Trophoblast cell (in vitro differentiated cells and primary cell): ENCODE data around the gene TCF12.

Source experiments
- DNase-seq, 2 donors: peaks; one replicate each; pipeline ENCODE4 v3.0.0-alpha.2; 2016
- H2AFZ ChIP-seq: 2 replicates; pipeline ENCODE4 v1.6.1; 2013; ENCODE audit warnings: low read length, moderate library complexity, mild to moderate bottlenecking; ENCODE audit not compliant: insufficient read depth, poor library complexity
- H2AK5ac ChIP-seq: 2 replicates; pipeline ENCODE4 v1.6.1; 2013; ENCODE audit warnings: mild to moderate bottlenecking, low read length
- H2BK120ac ChIP-seq: 2 replicates; pipeline ENCODE4 v1.6.1; 2013; ENCODE audit warnings: low read length, mild to moderate bottlenecking, moderate library complexity; ENCODE audit not compliant: insufficient read depth, poor library complexity
- H2BK12ac ChIP-seq: 2 replicates; pipeline ENCODE4 v1.6.1; 2013; ENCODE audit warnings: mild to moderate bottlenecking, low read length, moderate library complexity
- H2BK5ac ChIP-seq: 2 replicates; pipeline ENCODE4 v1.6.1; 2013; ENCODE audit warnings: low read length, low read depth, moderate library complexity, mild to moderate bottlenecking; ENCODE audit not compliant: poor library complexity
- H3K14ac ChIP-seq: 2 replicates; pipeline ENCODE4 v1.6.1; 2013; ENCODE audit warnings: mild to moderate bottlenecking, low read length
- H3K18ac ChIP-seq: 2 replicates; pipeline ENCODE4 v1.6.1; 2013; ENCODE audit warnings: mild to moderate bottlenecking, low read length
- H3K23ac ChIP-seq: 2 replicates; pipeline ENCODE4 v1.6.1; 2013; ENCODE audit warnings: low read length
- H3K27ac ChIP-seq: 2 replicates; pipeline ENCODE4 v1.5.1; 2013; ENCODE audit warnings: low read depth, mild to moderate bottlenecking, inconsistent platforms, low read length, moderate library complexity
- H3K27me3 ChIP-seq: 2 replicates; pipeline ENCODE4 v1.6.1; 2013; ENCODE audit warnings: inconsistent platforms, mild to moderate bottlenecking, low read length, moderate library complexity; ENCODE audit not compliant: insufficient read depth
- H3K36me3 ChIP-seq, 2 experiments: 1 replicate in 1 of 2; 2 replicates in 1 of 2; pipeline ENCODE4 v1.6.1; 2013; ENCODE audit warnings: low read length in 2 of 2, mild to moderate bottlenecking in 2 of 2, moderate library complexity in 1 of 2; ENCODE audit not compliant: insufficient read depth in 2 of 2, control insufficient read depth in 1 of 2
- H3K4ac ChIP-seq: 2 replicates; pipeline ENCODE4 v1.6.1; 2013; ENCODE audit warnings: low read depth, mild to moderate bottlenecking, low read length, moderate library complexity
- H3K4me1 ChIP-seq, 2 experiments: 1 replicate in 1 of 2; 2 replicates in 1 of 2; pipeline ENCODE4 v1.6.1; 2013; ENCODE audit warnings: low read length in 2 of 2, mild to moderate bottlenecking in 2 of 2, moderate library complexity in 1 of 2; ENCODE audit not compliant: insufficient read depth in 2 of 2, control insufficient read depth in 1 of 2
- H3K4me2 ChIP-seq: 2 replicates; pipeline ENCODE4 v1.6.1; 2013; ENCODE audit warnings: inconsistent platforms, mild to moderate bottlenecking, low read length, moderate library complexity
- H3K4me3 ChIP-seq: 2 replicates; pipeline ENCODE4 v1.5.1; 2013; ENCODE audit warnings: mild to moderate bottlenecking, low read depth, low read length, inconsistent platforms
- H3K79me1 ChIP-seq: one replicate; pipeline ENCODE4 v1.6.1; 2013; ENCODE audit warnings: low read length
- H3K79me2 ChIP-seq: 2 replicates; pipeline ENCODE4 v1.6.1; 2013; ENCODE audit warnings: low read length, mild to moderate bottlenecking; ENCODE audit not compliant: control insufficient read depth, insufficient read depth, poor library complexity
- H3K9ac ChIP-seq: 2 replicates; pipeline ENCODE4 v1.6.1; 2013; ENCODE audit warnings: mild to moderate bottlenecking, low read length
- H3K9me3 ChIP-seq: 2 replicates; pipeline ENCODE4 v1.6.1; 2013; ENCODE audit warnings: low read depth, mild to moderate bottlenecking, control low read depth, inconsistent platforms, low read length; ENCODE audit not compliant: insufficient read depth
- H4K12ac ChIP-seq: 2 replicates; pipeline ENCODE4 v1.6.1; 2013; ENCODE audit warnings: low read depth, mild to moderate bottlenecking, low read length, moderate library complexity
- H4K8ac ChIP-seq: 2 replicates; pipeline ENCODE4 v1.6.1; 2013; ENCODE audit warnings: low read depth, mild to moderate bottlenecking, low read length, moderate library complexity
- H4K91ac ChIP-seq: one replicate; pipeline ENCODE4 v1.6.1; 2013; ENCODE audit warnings: low read depth, mild to moderate bottlenecking, low read length, moderate library complexity
- WGBS: extraction: QIAGEN DNeasy Blood & Tissue Kit; methylation state at CpG from one replicate; pipeline ENCODE4 v1.1.7; 2013; ENCODE audit warnings: missing lambda C conversion rate; ENCODE audit not compliant: insufficient read length, insufficient coverage; ENCODE audit errors: extremely low coverage; 5-methylcytosine and 5-hydroxymethylcytosine counted together

Gene TCF12

DNA sequence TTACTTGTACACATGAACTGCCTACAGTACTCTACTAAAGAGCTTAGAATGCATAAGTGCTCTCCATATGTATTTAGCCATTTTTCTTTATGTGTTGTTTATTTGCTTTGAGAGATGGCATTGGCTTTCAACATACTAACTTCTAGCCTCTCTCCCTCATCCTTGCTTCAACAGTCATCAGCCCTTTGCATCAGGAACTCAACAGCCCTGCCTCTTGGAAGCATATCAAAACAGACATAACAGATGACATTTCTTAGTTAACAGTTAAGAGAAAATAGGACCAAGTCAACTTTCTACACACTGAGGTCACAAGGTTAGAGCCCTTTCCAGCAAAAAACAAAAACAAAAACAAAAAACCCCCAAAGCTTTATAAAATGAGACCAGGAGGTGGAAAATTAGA is 145.6 kb downstream of the TCF12 start:
- Histone ChIP-seq H4K8ac (no peak overlapping the region), H2BK12ac (no peak overlapping the region), H3K36me3 (peaks cover 0 to 3% of the 10 kb centered on the region in 2 experiments), H3K4ac (no peak overlapping the region), H4K91ac (no peak overlapping the region), H3K4me3 (no peak overlapping the region), H3K79me2 (no peaks in the 10 kb centered on the region), H3K18ac (no peak overlapping the region), H2BK5ac (no peak overlapping the region), H2AK5ac (no peak overlapping the region), H3K27me3 (no peaks in the 10 kb centered on the region), H3K9ac (no peak overlapping the region), H3K14ac (no peak overlapping the region), H3K79me1 (peaks cover 3% of the 10 kb centered on the region), H3K4me1 (peaks cover 0 to 7% of the 10 kb centered on the region in 2 experiments), H3K27ac (no peak overlapping the region), H3K23ac (no peak overlapping the region), H3K9me3 (no peaks in the 10 kb centered on the region), H2AFZ (no peak overlapping the region), H3K4me2 (no peak overlapping the region), H4K12ac (no peak overlapping the region), H2BK120ac (no peak overlapping the region)
- no peak for DNase-seq

GRCh38 chr15:57069423-57069822 is 151.0 kb downstream of the TCF12 start:
- Histone ChIP-seq H3K18ac (no peak overlapping the region), H3K4ac (no peak overlapping the region), H2AFZ (no peak overlapping the region), H3K79me1 (no peaks in the 10 kb centered on the region), H4K91ac (no peak overlapping the region), H3K4me3 (no peak overlapping the region), H3K27ac (no peak overlapping the region), H3K23ac (no peak overlapping the region), H3K4me1 (no peaks in the 10 kb centered on the region), H2BK12ac (no peak overlapping the region), H3K36me3 (peaks cover 0 to under 1% of the 10 kb centered on the region in 2 experiments), H3K4me2 (no peak overlapping the region), H3K9ac (no peak overlapping the region), H2AK5ac (no peak overlapping the region), H3K9me3 (no peaks in the 10 kb centered on the region), H3K14ac (no peak overlapping the region), H3K27me3 (no peaks in the 10 kb centered on the region), H4K12ac (no peak overlapping the region), H2BK120ac (no peak overlapping the region), H2BK5ac (no peak overlapping the region), H3K79me2 (no peaks in the 10 kb centered on the region), H4K8ac (no peak overlapping the region)
- no peak for DNase-seq
- no CpG with 5 or more reads among the region's 2 CpGs for WGBS

GRCh38 chr15:57070674-57071073 is 152.2 kb downstream of the TCF12 start:
- Histone ChIP-seq H3K27me3 (no peaks in the 10 kb centered on the region), H3K79me2 (no peaks in the 10 kb centered on the region), H2BK12ac (no peak overlapping the region), H3K9me3 (no peaks in the 10 kb centered on the region), H3K9ac (no peak overlapping the region), H4K91ac (no peak overlapping the region), H3K4ac (peak overlapping the region; percentile 86), H2BK5ac (no peak overlapping the region), H3K23ac (no peak overlapping the region), H3K14ac (no peak overlapping the region), H3K36me3 (no peaks in the 10 kb centered on the region), H3K18ac (no peak overlapping the region), H2BK120ac (no peak overlapping the region), H3K4me1 (no peaks in the 10 kb centered on the region), H4K12ac (no peak overlapping the region), H3K79me1 (no peaks in the 10 kb centered on the region), H3K4me3 (no peak overlapping the region), H3K27ac (no peak overlapping the region), H4K8ac (no peak overlapping the region), H2AFZ (no peak overlapping the region), H2AK5ac (no peak overlapping the region), H3K4me2 (no peak overlapping the region)
- no CpG with 5 or more reads among the region's 1 CpG for WGBS
- DNase-seq = no peak

GRCh38 chr15:57079446-57079845 is 161.0 kb downstream of the TCF12 start:
- H2AK5ac ChIP-seq = no peak overlapping the region
- no peaks in the 10 kb centered on the region for H3K9me3 ChIP-seq
- no peak overlapping the region for H4K8ac ChIP-seq
- no peak overlapping the region for H3K23ac ChIP-seq
- H3K27me3 ChIP-seq = no peaks in the 10 kb centered on the region
- H3K9ac ChIP-seq = no peak overlapping the region
- H3K14ac ChIP-seq = no peak overlapping the region
- H3K18ac ChIP-seq = no peak overlapping the region
- no peak overlapping the region for H2AFZ ChIP-seq
- no peaks in the 10 kb centered on the region for H3K4me1 ChIP-seq
- WGBS = no CpG with 5 or more reads among the region's 5 CpGs
- H3K4me2 ChIP-seq = no peak overlapping the region
- H2BK120ac ChIP-seq = no peak overlapping the region
- H3K4me3 ChIP-seq = no peak overlapping the region
- no peaks in the 10 kb centered on the region for H3K79me1 ChIP-seq
- H4K12ac ChIP-seq = no peak overlapping the region
- peaks cover 2% of the 10 kb centered on the region for H3K79me2 ChIP-seq
- H4K91ac ChIP-seq = no peak overlapping the region
- H3K36me3 ChIP-seq = no peaks in the 10 kb centered on the region
- H3K27ac ChIP-seq = no peak overlapping the region
- H2BK12ac ChIP-seq = no peak overlapping the region
- H3K4ac ChIP-seq = no peak overlapping the region
- DNase-seq = no peak
- no peak overlapping the region for H2BK5ac ChIP-seq
